Psoas muscle (tissue), 8 donors: Measurements from ENCODE around the gene SEPHS1. TPM values are rescaled to one million over a fixed set of nuclear protein-coding genes. Genes with fewer than 3 reads are reported as not detected.

Experiments used
- ATAC-seq, 4 donors: fragments of 200-7000 bp; cut with Tn5 transposase; one replicate each; pipeline ENCODE4 v1.9.1; 2020; ENCODE audit warnings: moderate library complexity in 3 of 4, mild to moderate bottlenecking in 2 of 4
- DNase-seq, 2 donors: peaks; one replicate each; pipeline ENCODE4 v3.0.0-alpha.2; 2020
- H3K27ac ChIP-seq: fragments of 200-600 bp; one replicate; pipeline ENCODE4 v1.8.0; 2022
- H3K27me3 ChIP-seq, 3 donors: fragments of 200-600 bp in 1 of 3; one replicate each; pipeline versions ENCODE4 v1.6.1 to v1.8.0; 2013 to 2022; ENCODE audit warnings: low read length in 2 of 3, mild to moderate bottlenecking in 2 of 3, moderate library complexity in 1 of 3; ENCODE audit not compliant: insufficient read depth in 3 of 3
- H3K36me3 ChIP-seq, 2 donors: fragments of 200-600 bp in 1 of 2; one replicate each; pipeline versions ENCODE4 v1.6.1 to v1.8.0; 2013 to 2022; ENCODE audit warnings: low read depth in 1 of 2, mild to moderate bottlenecking in 1 of 2, moderate library complexity in 1 of 2; ENCODE audit not compliant: insufficient read depth in 1 of 2
- H3K4me1 ChIP-seq: fragments of 200-600 bp; one replicate; pipeline ENCODE4 v1.8.0; 2022
- H3K4me3 ChIP-seq: fragments of 200-600 bp; one replicate; pipeline ENCODE4 v1.8.0; 2022; ENCODE audit warnings: mild to moderate bottlenecking
- H3K9me3 ChIP-seq: fragments of 200-600 bp; one replicate; pipeline ENCODE4 v1.8.0; 2022
- CTCF ChIP-seq: fragments of 200-600 bp; IDR thresholded peaks from one replicate; pipeline ENCODE4 v1.8.0; 2022; ENCODE audit warnings: antibody characterized with exemption
- WGBS, 3 donors: extraction: QIAGEN DNeasy Blood & Tissue Kit; methylation state at CpG; one replicate each; pipeline versions ENCODE4 v1.1.6 to v1.1.7; 2013; 5-methylcytosine and 5-hydroxymethylcytosine counted together
- intact Hi-C, 2 donors: fragments of 100-400 bp; cut with DNase I; formaldehyde crosslinking; loops; one replicate each; pipeline versions ENCODE4 v1.11.0 to v1.14.2; 2022
- polyA plus RNA-seq, 3 donors: library from polyadenylated mRNA; stranded (reverse); fragments of 200-250 nt; gene quantifications; one replicate each; pipeline ENCODE4 v1.2.3, GENCODE V29; 2013
- total RNA-seq, 4 donors: library from RNA; stranded (reverse); fragmentation: NEBNext Ultra II Directional in 2 of 4; extraction: Animal tissue kit (Norgen Biotek cat#: 25700) in 2 of 4; gene quantifications; one replicate each; pipeline versions ENCODE4 v1.2.1 to v1.2.4, GENCODE V29; 2021 to 2023
- donor health status: healthy with polysubstance abuse.
- donor health status: DM: no; HTN: no; CAD: no; lungs with moderate emphysema.
- donor health status: Bipolar disorder and iron deficiency.
- donor health status: healthy.
- donor health status: DM: yes; HTN: yes; CAD: no.
- donor health status: DM: no; HTN: no; CAD: no.
- donor health status: DM: no; HTN: no; CAD: no.
- donor health status: DM: yes; HTN: yes; CAD: no.

The SEPHS1 gene
- total and polyA plus RNA-seq, 7 donors, result 25.1 to 61.0 (median 27.1) TPM

DNA sequence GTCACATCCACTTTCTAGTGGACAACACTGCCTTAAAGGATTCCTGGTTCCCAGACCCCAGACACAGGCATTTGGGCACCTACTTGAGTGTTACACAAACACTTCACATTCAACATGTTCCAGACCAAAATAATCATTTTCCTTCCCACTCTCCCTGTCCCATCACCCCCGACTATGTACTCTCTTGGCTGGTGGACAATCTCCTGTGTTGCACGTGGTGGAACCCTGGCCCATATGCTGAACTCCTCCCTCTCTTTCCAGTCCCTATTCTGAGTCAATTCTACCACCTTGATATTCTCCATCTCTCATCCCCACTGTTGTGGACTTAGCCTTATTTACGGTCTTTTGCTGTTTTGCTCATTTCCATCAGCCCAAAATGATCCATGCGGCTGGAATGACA, 8.3 kb upstream of the SEPHS1 start:
- Histone ChIP-seq H3K36me3 (no peaks in the 10 kb centered on the region), H3K27me3 (peaks cover 0 to 7% (median 2%) of the 10 kb centered on the region in 3 donors), H3K4me1 (no peaks in the 10 kb centered on the region), H3K4me3 (no peak overlapping the region), H3K27ac (no peak overlapping the region), H3K9me3 (no peaks in the 10 kb centered on the region)
- 33 to 41% (median 34%) methylated on average over 4 of the region's 4 CpGs for WGBS, 3 donors
- intact Hi-C loops, result loop anchor here in 1 of 2 donors (10.0 kb wide), 1 partner anchor 168 kb away; the partner anchor contains the start of gene BEND7
- TF ChIP-seq CTCF, result no peak
- no peak for ATAC-seq
- DNase-seq, result no peak

GRCh38 chr10:13354783-13355182, 6.7 kb upstream of the SEPHS1 start:
- no peak for ATAC-seq
- Histone ChIP-seq H3K27ac (no peak overlapping the region), H3K27me3 (peaks cover 0 to 7% (median 2%) of the 10 kb centered on the region in 3 donors), H3K36me3 (no peaks in the 10 kb centered on the region), H3K4me3 (no peak overlapping the region), H3K9me3 (no peaks in the 10 kb centered on the region), H3K4me1 (no peaks in the 10 kb centered on the region)
- intact Hi-C loops, result loop anchor here in 1 of 2 donors (10.0 kb wide), 1 partner anchor 170 kb away; the partner anchor contains the start of gene BEND7
- TF ChIP-seq CTCF, result no peak
- 83 to 89% (median 85%) methylated on average over 7 of the region's 7 CpGs for WGBS, 3 donors
- DNase-seq, result no peak

GRCh38 chr10:13352519-13352918, 4.4 kb upstream of the SEPHS1 start:
- peaks cover 5% of the 10 kb centered on the region for H3K4me1 ChIP-seq
- peaks cover 0 to 7% (median 2%) of the 10 kb centered on the region in 3 donors for H3K27me3 ChIP-seq
- H3K36me3 ChIP-seq, result no peaks in the 10 kb centered on the region
- H3K4me3 ChIP-seq, result no peak overlapping the region
- no peak for ATAC-seq
- H3K9me3 ChIP-seq, result no peaks in the 10 kb centered on the region
- intact Hi-C loops, result loop anchor here in 1 of 2 donors (10.0 kb wide), 1 partner anchor 172 kb away; the partner anchor contains the start of gene BEND7
- WGBS, 3 donors, result 40 to 49% (median 40%) methylated on average over 3 of the region's 3 CpGs
- no peak for DNase-seq
- TF ChIP-seq CTCF, result no peak
- no peak overlapping the region for H3K27ac ChIP-seq

DNA sequence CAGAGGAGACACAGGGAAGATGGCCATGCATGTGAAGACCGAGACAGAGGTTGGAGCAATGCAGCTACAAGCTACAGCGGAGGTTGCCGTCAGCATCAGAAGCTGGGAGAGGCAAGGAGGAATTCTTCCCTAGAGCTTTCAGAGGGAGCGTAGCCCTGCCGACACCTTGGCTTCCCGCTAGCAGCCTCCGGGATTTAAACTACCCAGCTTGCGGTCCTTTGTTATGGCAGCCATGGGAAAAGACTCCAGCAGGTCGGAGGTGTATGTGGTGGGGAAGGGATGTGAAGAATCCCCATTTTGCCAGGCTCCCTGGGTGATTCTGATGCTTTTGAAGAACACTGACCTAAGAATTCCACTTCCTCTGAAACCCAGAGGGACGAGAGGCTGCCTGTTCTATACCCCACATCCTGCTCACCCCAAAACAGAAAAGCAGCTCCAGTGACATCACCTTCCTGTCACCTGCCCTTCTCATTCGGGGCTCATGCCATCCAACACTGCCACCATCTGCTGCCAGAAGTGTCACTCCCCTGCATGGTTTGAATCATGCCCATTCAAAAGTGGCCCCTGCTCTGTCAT, 3.3 kb upstream of the SEPHS1 start:
- 63 to 68% (median 63%) methylated on average over 11 of the region's 11 CpGs for WGBS, 3 donors
- ATAC-seq, result no peak
- no peaks in the 10 kb centered on the region for H3K9me3 ChIP-seq

More for the DNA sequence above, 3.3 kb upstream of the SEPHS1 start:
- intact Hi-C loops, result loop anchor here in 1 of 2 donors (10.0 kb wide), 1 partner anchor 173 kb away; the partner anchor contains the start of gene BEND7
- H3K36me3 ChIP-seq, result no peaks in the 10 kb centered on the region
- H3K4me1 ChIP-seq, result peaks cover 5% of the 10 kb centered on the region
- H3K27me3 ChIP-seq, result peaks cover 0 to 7% (median 2%) of the 10 kb centered on the region in 3 donors
- H3K27ac ChIP-seq, result no peak overlapping the region
- no peak for DNase-seq
- no peak for TF ChIP-seq CTCF
- no peak overlapping the region for H3K4me3 ChIP-seq
